ENCODE measurements around the gene KAT6B. TPM values are rescaled to one million over a fixed set of nuclear protein-coding genes. Genes with fewer than 3 reads are reported as not detected.

KAT6B gene
- total RNA-seq, 4 donors from 2014 or later, result 50.0 to 75.8 (median 57.5) TPM

- intact Hi-C loops (cut with DNase I), result no loop called here
- WGBS, result 60% methylated on average over 4 of the region's 4 CpGs
- Histone ChIP-seq H3K27me3 (no peaks in the 10 kb centered on the region), H3K9me3 (no peaks in the 10 kb centered on the region), H3K4me1 (peaks cover 13 to 46% (median 34%) of the 10 kb centered on the region in 4 donors), H3K4me3 (no peak overlapping the region), H3K27ac (replicated peaks in 1 of 4) (peak overlapping the region in 2 of 4 donors; percentile 2 to 19), H3K36me3 (no peaks in the 10 kb centered on the region)
- TF ChIP-seq POLR2AphosphoS5 (IDR thresholded peaks at IDR 0.05) (no peak), EP300 (IDR thresholded peaks at IDR 0.05) (no peak), CTCF (IDR thresholded peaks at IDR 0.05) (no peak), POLR2A (IDR thresholded peaks at IDR 0.05; ENCODE audit: low read depth) (no peak)
- DNase-seq (ENCODE audit: extremely low spot score), result no peak
Observed at GRCh38 chr10:74968667-74969061, 142.3 kb downstream of the KAT6B start.

DNA sequence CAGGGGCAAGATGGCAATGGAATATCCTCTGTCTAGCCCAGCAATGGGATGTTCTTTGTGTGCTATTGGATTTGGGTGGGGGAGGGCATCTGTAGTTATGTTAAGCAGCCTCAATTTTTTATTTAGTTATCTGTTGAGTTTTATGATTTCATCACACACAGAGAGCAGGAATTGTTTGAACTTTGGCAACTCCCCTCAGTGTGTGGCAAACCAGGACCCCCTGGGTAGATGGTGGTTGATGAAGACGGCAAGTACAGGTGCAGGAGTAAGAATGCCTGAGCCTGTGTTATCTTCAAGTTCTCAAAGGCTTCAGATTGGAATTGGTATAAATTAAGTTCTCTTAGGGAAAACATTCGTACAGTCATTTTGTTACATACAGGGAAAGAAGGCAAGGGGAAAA is 142.7 kb downstream of the KAT6B start:
- no peak overlapping the region for H3K4me3 ChIP-seq
- no peaks in the 10 kb centered on the region for H3K36me3 ChIP-seq
- H3K27ac ChIP-seq (replicated peaks in 1 of 4), result peak overlapping the region in 1 of 4 donors; percentile 2
- TF ChIP-seq POLR2AphosphoS5 (IDR thresholded peaks at IDR 0.05) (no peak), EP300 (IDR thresholded peaks at IDR 0.05) (no peak), POLR2A (IDR thresholded peaks at IDR 0.05; ENCODE audit: low read depth) (no peak), CTCF (IDR thresholded peaks at IDR 0.05) (no peak)
- no peak for DNase-seq (ENCODE audit: extremely low spot score)
- no peaks in the 10 kb centered on the region for H3K27me3 ChIP-seq
- intact Hi-C loops (cut with DNase I), result no loop called here
- H3K4me1 ChIP-seq, result peaks cover 18 to 51% (median 38%) of the 10 kb centered on the region in 4 donors
- 95% methylated on average over 2 of the region's 2 CpGs for WGBS
- no peaks in the 10 kb centered on the region for H3K9me3 ChIP-seq

DNA sequence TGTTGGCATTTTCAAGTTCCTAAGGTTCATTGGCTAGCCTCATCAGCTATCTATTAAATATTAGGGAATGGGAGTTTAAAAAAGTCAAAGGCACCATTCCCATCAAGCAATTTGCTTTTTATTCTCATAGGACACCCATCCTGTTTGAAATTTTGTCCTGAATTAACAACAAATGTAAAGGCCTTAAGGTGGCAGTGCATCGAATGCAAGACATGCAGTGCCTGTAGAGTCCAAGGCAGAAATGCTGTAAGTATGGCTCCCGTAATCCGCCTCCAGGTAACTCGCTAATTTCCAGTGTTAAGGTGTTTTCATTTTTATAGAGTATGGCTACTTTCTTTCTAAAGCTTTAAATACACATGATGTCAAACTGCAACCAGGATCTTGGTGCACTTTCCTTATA is 143.1 kb downstream of the KAT6B start:
- 92% methylated on average over 4 of the region's 4 CpGs for WGBS
- Histone ChIP-seq H3K27ac (replicated peaks in 1 of 4) (peak overlapping the region in 1 of 4 donors; percentile 2), H3K4me1 (peaks cover 22 to 55% (median 42%) of the 10 kb centered on the region in 4 donors), H3K4me3 (no peak overlapping the region), H3K9me3 (no peaks in the 10 kb centered on the region), H3K27me3 (no peaks in the 10 kb centered on the region), H3K36me3 (no peaks in the 10 kb centered on the region)
- DNase-seq (ENCODE audit: extremely low spot score), result no peak
- TF ChIP-seq POLR2A (IDR thresholded peaks at IDR 0.05; ENCODE audit: low read depth), result no peak
- no peak for TF ChIP-seq CTCF (IDR thresholded peaks at IDR 0.05)
- TF ChIP-seq POLR2AphosphoS5 (IDR thresholded peaks at IDR 0.05), result no peak
- no peak for TF ChIP-seq EP300 (IDR thresholded peaks at IDR 0.05)
- intact Hi-C loops (cut with DNase I), result no loop called here

- no peak for DNase-seq (ENCODE audit: extremely low spot score)
- peaks cover 15 to 43% (median 31%) of the 10 kb centered on the region in 4 donors for H3K4me1 ChIP-seq
- intact Hi-C loops (cut with DNase I), result no loop called here
- peaks cover 15 to 28% (median 20%) of the 10 kb centered on the region in 4 donors for H3K36me3 ChIP-seq
- H3K4me3 ChIP-seq, result no peak overlapping the region
- H3K27me3 ChIP-seq, result no peaks in the 10 kb centered on the region
- H3K27ac ChIP-seq (replicated peaks in 1 of 4), result no peak overlapping the region
- H3K9me3 ChIP-seq, result no peaks in the 10 kb centered on the region
- 85% methylated on average over 2 of the region's 2 CpGs for WGBS
- no peak for TF ChIP-seq POLR2AphosphoS5 (IDR thresholded peaks at IDR 0.05)
- no peak for TF ChIP-seq EP300 (IDR thresholded peaks at IDR 0.05)
- no peak for TF ChIP-seq CTCF (IDR thresholded peaks at IDR 0.05)
- no peak for TF ChIP-seq POLR2A (IDR thresholded peaks at IDR 0.05; ENCODE audit: low read depth)
Observed at GRCh38 chr10:74973741-74974392, 147.5 kb downstream of the KAT6B start.
